SK-N-SH treated with all-trans-retinoic acid at 6 μM for 48 hours (cell line): Measurements from ENCODE around the gene XAB2.

Experiments used
- ATAC-seq: fragments of 200-7000 bp; cut with Tn5 transposase; 3 replicates; pipeline ENCODE4 v1.9.1; 2020; ENCODE audit warnings: mild to moderate bottlenecking, moderate library complexity
- ARNTL ChIP-seq: fragments of 450-650 bp; formaldehyde crosslinking; IDR thresholded peaks from 2 replicates; pipeline ENCODE4 v1.5.0; 2020; ENCODE audit warnings: low read depth, mild to moderate bottlenecking, moderate library complexity, borderline replicate concordance
- BACH2 ChIP-seq: fragments of 250-450 bp; sonication (Bioruptor Pico); IDR thresholded peaks from 2 replicates; pipeline ENCODE4 v1.9.0; 2021; ENCODE audit warnings: mild to moderate bottlenecking, borderline replicate concordance
- CREB5 ChIP-seq: fragments of 250-450 bp; sonication (Bioruptor Pico); IDR thresholded peaks from 2 replicates; pipeline ENCODE4 v1.5.1; 2020; ENCODE audit warnings: low read depth, mild to moderate bottlenecking, moderate library complexity
- CSRNP3 ChIP-seq: fragments of 250-450 bp; sonication (Bioruptor Pico); IDR thresholded peaks from 2 replicates; pipeline ENCODE4 v1.5.1; 2021; ENCODE audit warnings: mild to moderate bottlenecking, moderate library complexity
- ESRRG ChIP-seq: fragments of 250-450 bp; sonication (Bioruptor Pico); IDR thresholded peaks from 2 replicates; pipeline ENCODE4 v1.6.1; 2021; ENCODE audit warnings: mild to moderate bottlenecking
- GLIS3 ChIP-seq: fragments of 250-450 bp; sonication (Bioruptor Pico); IDR thresholded peaks from 2 replicates; pipeline ENCODE4 v1.5.0; 2020; ENCODE audit warnings: mild to moderate bottlenecking, moderate library complexity
- OSR1 ChIP-seq: fragments of 250-450 bp; sonication (Bioruptor Pico); IDR thresholded peaks from 2 replicates; pipeline ENCODE4 v1.8.0; 2022; ENCODE audit warnings: moderate library complexity, mild to moderate bottlenecking, inconsistent platforms
- PATZ1 ChIP-seq: fragments of 250-450 bp; sonication (Bioruptor Pico); IDR thresholded peaks from 2 replicates; pipeline ENCODE4 v1.8.0; 2020; ENCODE audit warnings: mild to moderate bottlenecking, moderate library complexity, borderline replicate concordance
- PPARA ChIP-seq: fragments of 250-450 bp; sonication (Bioruptor Pico); IDR thresholded peaks from 2 replicates; pipeline ENCODE4 v1.5.0; 2020; ENCODE audit warnings: mild to moderate bottlenecking, borderline replicate concordance
- RARB ChIP-seq: fragments of 250-450 bp; sonication (Bioruptor Pico); IDR thresholded peaks from 2 replicates; pipeline ENCODE4 v1.8.0; 2021; ENCODE audit warnings: mild to moderate bottlenecking, moderate library complexity
- SNAI2 ChIP-seq: fragments of 250-450 bp; sonication (Bioruptor Pico); IDR thresholded peaks from 2 replicates; pipeline ENCODE4 v1.5.0; 2020; ENCODE audit warnings: mild to moderate bottlenecking, moderate library complexity
- TCF4 ChIP-seq: fragments of 250-450 bp; sonication (Bioruptor Pico); IDR thresholded peaks from 2 replicates; pipeline ENCODE4 v1.8.0; 2021; ENCODE audit warnings: mild to moderate bottlenecking, moderate library complexity, borderline replicate concordance
- TOX ChIP-seq: fragments of 250-450 bp; sonication (Bioruptor Pico); IDR thresholded peaks from 2 replicates; pipeline ENCODE4 v1.8.0; 2021; ENCODE audit warnings: mild to moderate bottlenecking, moderate library complexity, borderline replicate concordance
- TSHZ2 ChIP-seq: fragments of 250-450 bp; sonication (Bioruptor Pico); IDR thresholded peaks from 2 replicates; pipeline ENCODE4 v1.5.0; 2020; ENCODE audit warnings: mild to moderate bottlenecking, moderate library complexity
- ZC3H10 ChIP-seq: fragments of 250-450 bp; sonication (Bioruptor Pico); IDR thresholded peaks from 2 replicates; pipeline ENCODE4 v1.5.1; 2021; ENCODE audit warnings: mild to moderate bottlenecking, moderate library complexity
- ZFP3 ChIP-seq: fragments of 250-450 bp; sonication (Bioruptor Pico); IDR thresholded peaks from 2 replicates; pipeline ENCODE4 v1.5.0; 2020; ENCODE audit warnings: mild to moderate bottlenecking, moderate library complexity
- ZFP30 ChIP-seq: fragments of 450-650 bp; formaldehyde crosslinking; IDR thresholded peaks from 2 replicates; pipeline ENCODE4 v1.5.0; 2022; ENCODE audit warnings: mild to moderate bottlenecking, moderate library complexity
- ZNF70 ChIP-seq: fragments of 450-650 bp; formaldehyde crosslinking; IDR thresholded peaks from 2 replicates; pipeline ENCODE4 v1.5.0; 2020; ENCODE audit warnings: mild to moderate bottlenecking, moderate library complexity
- ZNF8 ChIP-seq: fragments of 450-650 bp; formaldehyde crosslinking; IDR thresholded peaks from 2 replicates; pipeline ENCODE4 v1.5.0; 2020; ENCODE audit warnings: mild to moderate bottlenecking, moderate library complexity

The XAB2 gene

GRCh38 chr19:7674010-7675005 is 45.0 kb upstream of the XAB2 start:
- ATAC-seq: peak; percentile 79
- TF ChIP-seq BACH2 (CRISPR knock-in tag) (no peak), CREB5 (CRISPR knock-in tag) (no peak), CSRNP3 (CRISPR knock-in tag) (no peak), TSHZ2 (no peak), ZNF70 (no peak)

- TF ChIP-seq TOX (CRISPR knock-in tag) (no peak), TSHZ2 (no peak), ZFP30 (CRISPR knock-in tag) (no peak), TCF4 (no peak), BACH2 (CRISPR knock-in tag) (no peak), ZFP3 (CRISPR knock-in tag) (no peak), GLIS3 (no peak), ARNTL (no peak), SNAI2 (CRISPR knock-in tag) (no peak), ZNF70 (no peak), RARB (CRISPR knock-in tag) (no peak)
- ATAC-seq: no peak
Measured at GRCh38 chr19:7672522-7672921, 43.2 kb upstream of the XAB2 start.

- ATAC-seq: no peak
- no peak for TF ChIP-seq OSR1 (CRISPR knock-in tag)
- TF ChIP-seq PATZ1 (CRISPR knock-in tag): no peak
- no peak for TF ChIP-seq PPARA
- TF ChIP-seq ZC3H10 (CRISPR knock-in tag): no peak
- no peak for TF ChIP-seq ESRRG (CRISPR knock-in tag)
- no peak for TF ChIP-seq TOX (CRISPR knock-in tag)
- no peak for TF ChIP-seq ZNF8 (CRISPR knock-in tag)
Measured at GRCh38 chr19:7670790-7671189, 41.4 kb upstream of the XAB2 start.
